Measurements from ENCODE around the gene ATP2C1. TPM values are rescaled to one million over a fixed set of nuclear protein-coding genes. Genes with fewer than 3 reads are reported as not detected.

Gene ATP2C1
- total RNA-seq, 4 donors from 2014 or later, result 25.1 to 41.7 (median 26.4) TPM

- H3K27ac ChIP-seq, result no peak overlapping the region
- H3K9me3 ChIP-seq, result peaks cover 0 to 7% (median 0%) of the 10 kb centered on the region in 3 donors
- intact Hi-C loops (cut with DNase I; ENCODE audit: low total_unique reads), result no loop called here
- no peaks in the 10 kb centered on the region for H3K27me3 ChIP-seq
- in situ Hi-C loops (cut with MboI; ENCODE audit: low sequenced_read_pairs in 4 of 4), result no loop called here
- H3K4me1 ChIP-seq, result no peaks in the 10 kb centered on the region
- ATAC-seq (no peak), DNase-seq (no peak)
- no peak overlapping the region for H3K4me3 ChIP-seq
- TF ChIP-seq CTCF (IDR thresholded peaks at IDR 0.05 in 4 of 5, conservative IDR thresholded peaks at IDR 0.05 in 1 of 5) (no peak), POLR2A (IDR thresholded peaks at IDR 0.05) (no peak)
- peaks cover 0 to 65% of the 10 kb centered on the region in 2 donors for H3K36me3 ChIP-seq
Observed at GRCh38 chr3:130946882-130947281, 53.0 kb downstream of the ATP2C1 start.

GRCh38 chr3:130948001-130948773 lies 54.3 kb downstream of the ATP2C1 start:
- in situ Hi-C loops (cut with MboI; ENCODE audit: low sequenced_read_pairs in 4 of 4) (no loop called here), intact Hi-C loops (cut with DNase I; ENCODE audit: low total_unique reads) (no loop called here)
- Histone ChIP-seq H3K9me3 (peaks cover 0 to 7% (median 0%) of the 10 kb centered on the region in 3 donors), H3K4me1 (no peaks in the 10 kb centered on the region), H3K27me3 (no peaks in the 10 kb centered on the region), H3K4me3 (no peak overlapping the region), H3K27ac (no peak overlapping the region), H3K36me3 (peaks cover 0 to 52% of the 10 kb centered on the region in 2 donors)
- TF ChIP-seq CTCF (IDR thresholded peaks at IDR 0.05 in 4 of 5, conservative IDR thresholded peaks at IDR 0.05 in 1 of 5) (no peak), POLR2A (IDR thresholded peaks at IDR 0.05) (no peak)
- DNase-seq (no peak), ATAC-seq (no peak)

GRCh38 chr3:130948929-130949328 lies 55.0 kb downstream of the ATP2C1 start:
- in situ Hi-C loops (cut with MboI; ENCODE audit: low sequenced_read_pairs in 4 of 4) (no loop called here), intact Hi-C loops (cut with DNase I; ENCODE audit: low total_unique reads) (no loop called here)
- Histone ChIP-seq H3K4me3 (no peak overlapping the region), H3K27ac (no peak overlapping the region), H3K36me3 (peaks cover 0 to 50% of the 10 kb centered on the region in 2 donors), H3K9me3 (peaks cover 0 to 7% (median 0%) of the 10 kb centered on the region in 3 donors), H3K4me1 (no peaks in the 10 kb centered on the region), H3K27me3 (no peaks in the 10 kb centered on the region)
- TF ChIP-seq POLR2A (IDR thresholded peaks at IDR 0.05) (no peak), CTCF (IDR thresholded peaks at IDR 0.05 in 4 of 5, conservative IDR thresholded peaks at IDR 0.05 in 1 of 5) (no peak)
- ATAC-seq, result no peak
- DNase-seq, result no peak

- in situ Hi-C loops (cut with MboI; ENCODE audit: low sequenced_read_pairs in 4 of 4), result no loop called here
- Histone ChIP-seq H3K36me3 (peaks cover 0 to 48% of the 10 kb centered on the region in 2 donors), H3K27ac (no peak overlapping the region), H3K27me3 (no peaks in the 10 kb centered on the region), H3K9me3 (peaks cover 0 to 7% (median 0%) of the 10 kb centered on the region in 3 donors), H3K4me1 (no peaks in the 10 kb centered on the region), H3K4me3 (no peak overlapping the region)
- DNase-seq (no peak), ATAC-seq (no peak)
- intact Hi-C loops (cut with DNase I; ENCODE audit: low total_unique reads), result no loop called here
- TF ChIP-seq POLR2A (IDR thresholded peaks at IDR 0.05) (no peak), CTCF (IDR thresholded peaks at IDR 0.05 in 4 of 5, conservative IDR thresholded peaks at IDR 0.05 in 1 of 5) (no peak)
Observed at GRCh38 chr3:130950124-130950523, 56.2 kb downstream of the ATP2C1 start.

All from gastrocnemius medialis (tissue), 4 donors.